B cell (primary cell): ENCODE results near the gene VAV3. TPM values are rescaled to one million over a fixed set of nuclear protein-coding genes. Genes with fewer than 3 reads are reported as not detected.

ENCODE experiments used
- ATAC-seq: fragments of 200-7000 bp; cut with Tn5 transposase; one replicate; pipeline ENCODE4 v1.10.0; 2021; ENCODE audit warnings: low read depth, mild to moderate bottlenecking, moderate number of reproducible peaks, moderate library complexity
- CTCF ChIA-PET: fragments of 350-600 bp; sonication (Branson Sonifier 250); formaldehyde crosslinking; loops from one replicate; lab custom pipeline; 2021; ENCODE audit warnings: antibody characterized with exemption, inconsistent platforms; lab: Charles Lee
- POLR2A ChIA-PET: fragments of 350-600 bp; sonication (Branson Sonifier 250); formaldehyde crosslinking; loops from one replicate; lab custom pipeline; 2021; ENCODE audit warnings: antibody characterized with exemption; lab: Charles Lee
- DNase-seq: peaks from one replicate; pipeline ENCODE4 v3.0.0; 2013
- H2AFZ ChIP-seq: 2 replicates; pipeline ENCODE4 v1.6.1; 2012; ENCODE audit warnings: mild to moderate bottlenecking, low read depth, low read length; ENCODE audit not compliant: insufficient read depth, poor library complexity, severe bottlenecking
- H3K27ac ChIP-seq, 2 donors: 1 replicate in 1 of 2; 2 replicates in 1 of 2; pipeline ENCODE4 v1.5.1; 2012 to 2013; ENCODE audit warnings: low read length in 2 of 2, mild to moderate bottlenecking in 2 of 2, moderate library complexity in 1 of 2
- H3K27me3 ChIP-seq, 4 experiments: fragments of 200-600 bp in 1 of 4; sonication (generic) in 1 of 4; replicated peaks in 1 of 4; 1 replicate in 2 of 4; 2 replicates in 2 of 4; pipeline versions ENCODE4 v1.6.1 to v1.7.0; 2013 to 2016; ENCODE audit warnings: low read length in 3 of 4, mild to moderate bottlenecking in 2 of 4, mixed read lengths in 1 of 4, moderate library complexity in 1 of 4; ENCODE audit not compliant: insufficient read depth in 4 of 4, control insufficient read depth in 3 of 4; ENCODE audit errors: control extremely low read depth in 1 of 4
- H3K36me3 ChIP-seq, 2 experiments: replicated peaks in 1 of 2; 1 replicate in 1 of 2; 2 replicates in 1 of 2; pipeline versions ENCODE4 v1.6.1 to v1.7.1; 2013; ENCODE audit warnings: low read length in 1 of 2; ENCODE audit not compliant: insufficient read depth in 2 of 2, control insufficient read depth in 1 of 2; ENCODE audit errors: control extremely low read depth in 1 of 2, extremely low read depth in 1 of 2
- H3K4me1 ChIP-seq, 2 donors: fragments of 200-600 bp in 1 of 2; sonication (generic) in 1 of 2; 1 replicate in 1 of 2; 2 replicates in 1 of 2; pipeline versions ENCODE4 v1.5.1 to v1.6.1; 2013 to 2017; ENCODE audit warnings: low read length in 2 of 2; ENCODE audit not compliant: control insufficient read depth in 2 of 2, insufficient read depth in 2 of 2
- H3K4me2 ChIP-seq: replicated peaks from 2 replicates; pipeline ENCODE3; 2012; ENCODE audit warnings: mild to moderate bottlenecking, low read depth, low read length; ENCODE audit not compliant: poor library complexity, severe bottlenecking
- H3K4me3 ChIP-seq, 5 experiments: fragments of 200-600 bp in 1 of 5; sonication (generic) in 1 of 5; 1 replicate in 3 of 5; 2 replicates in 2 of 5; pipeline versions ENCODE4 v1.5.1 to v1.7.0; 2011 to 2016; ENCODE audit warnings: low read length in 4 of 5, mild to moderate bottlenecking in 4 of 5, low read depth in 2 of 5, control low read depth in 1 of 5, moderate library complexity in 1 of 5; ENCODE audit not compliant: insufficient read depth in 1 of 5; ENCODE audit errors: control extremely low read depth in 1 of 5, extremely low read depth in 1 of 5
- H3K79me2 ChIP-seq: fragments of 200-600 bp; sonication (generic); one replicate; pipeline ENCODE4 v1.6.0; 2016; ENCODE audit warnings: low read length; ENCODE audit not compliant: control insufficient read depth, insufficient read depth
- H3K9ac ChIP-seq: fragments of 200-600 bp; sonication (generic); 2 replicates; pipeline ENCODE4 v1.6.1; 2017; ENCODE audit warnings: mild to moderate bottlenecking, low read length, moderate library complexity
- H3K9me3 ChIP-seq, 3 donors: one replicate each; pipeline versions ENCODE4 v1.6.1 to v1.7.1; 2013; ENCODE audit warnings: low read length in 2 of 3; ENCODE audit not compliant: control insufficient read depth in 2 of 3, insufficient read depth in 1 of 3; ENCODE audit errors: control extremely low read depth in 1 of 3
- H4K20me1 ChIP-seq: 2 replicates; pipeline ENCODE4 v1.6.0; 2012; ENCODE audit warnings: mild to moderate bottlenecking, low read length; ENCODE audit not compliant: insufficient read depth, control insufficient read depth, poor library complexity, severe bottlenecking
- H3K27ac Mint-ChIP-seq: one replicate; pipeline ENCODE4 v1.8.0; 2021; ENCODE audit warnings: mixed read lengths
- H3K27me3 Mint-ChIP-seq: one replicate; pipeline ENCODE4 v1.8.0; 2021; ENCODE audit warnings: mixed read lengths
- H3K4me1 Mint-ChIP-seq: one replicate; pipeline ENCODE4 v1.8.0; 2021; ENCODE audit warnings: mixed read lengths
- H3K4me3 Mint-ChIP-seq: one replicate; pipeline ENCODE4 v1.8.0; 2021; ENCODE audit warnings: mixed read lengths
- H3K9me3 Mint-ChIP-seq: one replicate; pipeline ENCODE4 v1.8.0; 2022; ENCODE audit warnings: mixed read lengths; ENCODE audit not compliant: insufficient read depth
- EZH2 ChIP-seq: IDR thresholded peaks from 2 replicates; pipeline ENCODE4 v1.6.1; 2012; ENCODE audit warnings: borderline replicate concordance, low read depth, mild to moderate bottlenecking, moderate library complexity, low read length; ENCODE audit not compliant: insufficient read depth, poor library complexity, severe bottlenecking
- WGBS: methylation state at CpG from one replicate; pipeline ENCODE4 v1.1.5; 2013; ENCODE audit warnings: missing lambda C conversion rate; ENCODE audit not compliant: insufficient coverage; 5-methylcytosine and 5-hydroxymethylcytosine counted together
- intact Hi-C: fragments of 100-400 bp; cut with micrococcal nuclease; formaldehyde crosslinking; loops from one replicate; pipeline ENCODE4 v1.10.0; 2022
- polyA plus RNA-seq: library from polyadenylated mRNA; depleted of rRNA; stranded (reverse); fragments of >200 nt; gene quantifications from 2 replicates; pipeline ENCODE4 v1.2.3, GENCODE V29; 2012
- total RNA-seq, 2 donors: library from RNA; stranded (reverse); fragments of 120-200 nt in 1 of 2; gene quantifications; 1 replicate in 1 of 2; 2 replicates in 1 of 2; pipeline versions ENCODE4 v1.2.3 to v1.2.4, GENCODE V29; 2013 to 2022
- TF ChIP-seq, protein P1 (sequence below): fragments of 200-600 bp; IDR thresholded peaks from one replicate; pipeline ENCODE4 v1.8.0; 2022; ENCODE audit warnings: antibody characterized with exemption, mild to moderate bottlenecking

Gene VAV3
- total and polyA plus RNA-seq, 2 donors (not counting 1 experiment from before 2014, with no cell fraction given): 14.8 to 32.5 TPM

DNA sequence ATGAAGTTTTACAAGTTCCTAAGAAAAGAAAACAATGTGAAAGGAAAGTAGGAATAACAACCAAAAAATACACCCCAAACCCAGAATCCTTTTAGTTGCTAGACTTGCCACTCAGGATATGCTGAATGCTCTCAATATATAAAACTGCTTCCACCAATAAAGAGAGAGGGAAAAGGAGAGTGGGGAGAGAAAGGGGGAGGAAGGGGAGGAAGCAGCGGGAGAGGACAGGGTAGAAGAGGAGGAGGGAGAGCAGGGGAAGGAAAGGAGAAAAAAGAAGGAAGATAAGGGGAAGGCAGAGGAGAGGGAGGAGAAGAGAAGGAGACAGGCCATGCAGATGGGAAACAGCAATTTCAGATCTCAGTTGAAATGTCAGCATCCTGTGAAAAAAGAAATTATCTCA is 198.4 kb downstream of the VAV3 start:
- ATAC-seq (no peak), DNase-seq (no peak)
- H2AFZ ChIP-seq: no peak overlapping the region
- H3K9ac ChIP-seq: no peak overlapping the region
- H3K79me2 ChIP-seq: no peaks in the 10 kb centered on the region
- Mint-ChIP-seq H3K4me1 (no peaks in the 10 kb centered on the region), H3K4me3 (no peak overlapping the region), H3K27ac (no peak overlapping the region), H3K9me3 (no peaks in the 10 kb centered on the region), H3K27me3 (no peaks in the 10 kb centered on the region)
- H3K9me3 ChIP-seq: no peaks in the 10 kb centered on the region
- WGBS: 100% methylated on average over 1 of the region's 1 CpG
- no peak overlapping the region for H3K4me3 ChIP-seq
- ChIA-PET CTCF (interaction anchor here (0.6 to 1.6 kb wide), 2 partner anchors 8 to 16 kb away, joined by 3 to 5 read pairs; no protein-coding TSS in a partner anchor), POLR2A (no interaction called here)
- H3K27me3 ChIP-seq: no peaks in the 10 kb centered on the region
- intact Hi-C loops: no loop called here
- H3K27ac ChIP-seq: no peak overlapping the region
- no peak for TF ChIP-seq EZH2
- TF ChIP-seq, protein P1, sequence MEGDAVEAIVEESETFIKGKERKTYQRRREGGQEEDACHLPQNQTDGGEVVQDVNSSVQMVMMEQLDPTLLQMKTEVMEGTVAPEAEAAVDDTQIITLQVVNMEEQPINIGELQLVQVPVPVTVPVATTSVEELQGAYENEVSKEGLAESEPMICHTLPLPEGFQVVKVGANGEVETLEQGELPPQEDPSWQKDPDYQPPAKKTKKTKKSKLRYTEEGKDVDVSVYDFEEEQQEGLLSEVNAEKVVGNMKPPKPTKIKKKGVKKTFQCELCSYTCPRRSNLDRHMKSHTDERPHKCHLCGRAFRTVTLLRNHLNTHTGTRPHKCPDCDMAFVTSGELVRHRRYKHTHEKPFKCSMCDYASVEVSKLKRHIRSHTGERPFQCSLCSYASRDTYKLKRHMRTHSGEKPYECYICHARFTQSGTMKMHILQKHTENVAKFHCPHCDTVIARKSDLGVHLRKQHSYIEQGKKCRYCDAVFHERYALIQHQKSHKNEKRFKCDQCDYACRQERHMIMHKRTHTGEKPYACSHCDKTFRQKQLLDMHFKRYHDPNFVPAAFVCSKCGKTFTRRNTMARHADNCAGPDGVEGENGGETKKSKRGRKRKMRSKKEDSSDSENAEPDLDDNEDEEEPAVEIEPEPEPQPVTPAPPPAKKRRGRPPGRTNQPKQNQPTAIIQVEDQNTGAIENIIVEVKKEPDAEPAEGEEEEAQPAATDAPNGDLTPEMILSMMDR: no peak
- peaks cover 13 to 76% of the 10 kb centered on the region in 2 experiments for H3K36me3 ChIP-seq
- no peaks in the 10 kb centered on the region for H4K20me1 ChIP-seq
- no peak overlapping the region for H3K4me2 ChIP-seq
- H3K4me1 ChIP-seq: no peaks in the 10 kb centered on the region

DNA sequence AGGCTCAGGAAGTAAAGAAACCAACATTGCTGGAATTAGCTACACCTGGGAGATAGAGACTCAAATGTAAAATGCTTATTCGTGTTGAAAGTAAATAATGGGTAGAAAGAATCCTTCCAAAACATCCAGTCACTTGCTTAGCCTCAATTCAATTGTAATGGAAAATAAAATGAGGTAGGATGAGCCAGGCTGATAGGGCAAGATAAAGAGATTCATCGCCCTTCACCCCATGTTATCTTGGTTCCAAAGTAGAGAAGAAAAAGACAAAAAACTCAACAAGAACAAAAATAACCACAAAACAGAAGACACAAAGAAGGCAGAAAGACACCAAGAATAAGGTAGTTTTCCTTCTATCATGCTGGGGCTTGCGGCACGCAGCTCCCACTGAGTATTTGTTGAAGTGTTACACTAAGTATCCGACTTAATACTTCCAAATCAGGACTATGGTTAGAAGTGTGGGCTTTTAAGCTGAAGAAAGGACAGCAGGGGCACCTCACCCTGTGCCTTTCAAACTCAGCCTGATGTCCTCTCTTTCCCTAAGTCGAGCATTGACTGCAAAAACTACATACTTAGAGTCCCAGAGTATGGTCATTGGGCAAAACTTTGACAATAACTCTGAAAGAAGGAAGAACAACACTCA is 202.1 kb downstream of the VAV3 start:
- DNase-seq (no peak), ATAC-seq (no peak)
- Histone ChIP-seq H3K4me3 (no peak overlapping the region), H3K4me2 (no peak overlapping the region), H3K9me3 (no peaks in the 10 kb centered on the region), H3K27me3 (no peaks in the 10 kb centered on the region), H3K36me3 (peaks cover 10 to 70% of the 10 kb centered on the region in 2 experiments), H2AFZ (no peak overlapping the region), H3K79me2 (no peaks in the 10 kb centered on the region), H3K4me1 (no peaks in the 10 kb centered on the region), H3K9ac (no peak overlapping the region), H4K20me1 (no peaks in the 10 kb centered on the region), H3K27ac (no peak overlapping the region)
- Mint-ChIP-seq H3K4me1 (no peaks in the 10 kb centered on the region), H3K27me3 (no peaks in the 10 kb centered on the region), H3K9me3 (no peaks in the 10 kb centered on the region), H3K27ac (no peak overlapping the region), H3K4me3 (no peak overlapping the region)
- WGBS: no CpG with 5 or more reads among the region's 6 CpGs
- intact Hi-C loops: no loop called here
- ChIA-PET CTCF (interaction anchor here (0.8 to 2.2 kb wide), 4 partner anchors 11 to 712 kb away, joined by 3 to 11 read pairs (median 4); no protein-coding TSS in a partner anchor), POLR2A (no interaction called here)
- TF ChIP-seq, protein P1: no peak
- no peak for TF ChIP-seq EZH2
